HG03196 (cell line): Measurements from ENCODE around the gene CNTF.

Source experiments
- ATAC-seq: cut with Tn5 transposase; IDR thresholded peaks from one replicate; pipeline ENCODE4 v1.9.1; 2021; ENCODE audit not compliant: unreplicated experiment

The CNTF gene

GRCh38 chr11:58641803-58642581, 19.5 kb downstream of the CNTF start:
- ATAC-seq = no peak

- no peak for ATAC-seq
Observed at GRCh38 chr11:58645854-58646253, 23.4 kb downstream of the CNTF start.

GRCh38 chr11:58647141-58647699, 24.8 kb downstream of the CNTF start:
- peak; percentile 86 for ATAC-seq

- peak; percentile 17 for ATAC-seq
Observed at GRCh38 chr11:58647866-58648265, 25.4 kb downstream of the CNTF start.

GRCh38 chr11:58649623-58650022, 27.2 kb downstream of the CNTF start:
- no peak for ATAC-seq

- ATAC-seq = no peak
Observed at GRCh38 chr11:58650496-58650895, 28.0 kb downstream of the CNTF start.

- no peak for ATAC-seq
Observed at GRCh38 chr11:58652726-58653280, 30.3 kb downstream of the CNTF start.

GRCh38 chr11:58654079-58654907, 31.8 kb downstream of the CNTF start:
- peak; percentile 91 for ATAC-seq

GRCh38 chr11:58654908-58655296, 32.4 kb downstream of the CNTF start:
- ATAC-seq = no peak

GRCh38 chr11:58656348-58656747, 33.9 kb downstream of the CNTF start:
- no peak for ATAC-seq

- no peak for ATAC-seq
Observed at GRCh38 chr11:58658623-58659022, 36.2 kb downstream of the CNTF start.

GRCh38 chr11:58659404-58659803, 36.9 kb downstream of the CNTF start:
- ATAC-seq = no peak

- no peak for ATAC-seq
Observed at GRCh38 chr11:58659910-58660570, 37.6 kb downstream of the CNTF start.

GRCh38 chr11:58671983-58672633, 49.6 kb downstream of the CNTF start:
- no peak for ATAC-seq

GRCh38 chr11:58674609-58675008, 52.1 kb downstream of the CNTF start:
- ATAC-seq = no peak
